ENCODE data around the gene GOLGA3.

GOLGA3 gene

GRCh38 chr12:132720606-132721345, 107.9 kb downstream of the GOLGA3 start:
- DNase-seq (ENCODE audit: low read depth) = no peak

GRCh38 chr12:132719954-132720324, 108.7 kb downstream of the GOLGA3 start:
- DNase-seq (ENCODE audit: low read depth) = no peak

GRCh38 chr12:132719141-132719953, 109.3 kb downstream of the GOLGA3 start:
- no peak for DNase-seq (ENCODE audit: low read depth)

All from EH (cell line).